ENCODE measurements around the gene GLCE.

The GLCE gene

GRCh38 chr15:69305204-69305931 lies 144.9 kb downstream of the GLCE start:
- H3K9me3 ChIP-seq (ENCODE audit: insufficient read depth, low read depth, low read length), result no peaks in the 10 kb centered on the region
- no peak overlapping the region for H3K4me2 ChIP-seq (ENCODE audit: low read depth, low read length, poor library complexity, severe bottlenecking)
- H3K27me3 ChIP-seq (ENCODE audit: insufficient read depth, low read length, poor library complexity, severe bottlenecking), result no peaks in the 10 kb centered on the region
- no peak overlapping the region for H2AFZ ChIP-seq (ENCODE audit: low read length)
- H3K36me3 ChIP-seq (ENCODE audit: insufficient read depth, low read length), result no peaks in the 10 kb centered on the region
- H4K20me1 ChIP-seq (ENCODE audit: insufficient read depth, low read length, poor library complexity, severe bottlenecking), result no peaks in the 10 kb centered on the region
- H3F3A ChIP-seq (ENCODE audit: low read depth), result no peaks in the 10 kb centered on the region
- no peaks in the 10 kb centered on the region for H3K79me2 ChIP-seq (ENCODE audit: insufficient read depth, low read length)
- no peaks in the 10 kb centered on the region for H3K9me2 ChIP-seq (replicated peaks; ENCODE audit: low read depth, low read length)
- no peaks in the 10 kb centered on the region for H3K4me1 ChIP-seq (ENCODE audit: insufficient read depth, low read length, poor library complexity, severe bottlenecking)
- TF ChIP-seq CTCF (conservative IDR thresholded peaks at IDR 0.05; ENCODE audit: low read length) (no peak), EZH2phosphoT487 (IDR thresholded peaks at IDR 0.05; ENCODE audit: borderline replicate concordance) (no peak)
- H3K9ac ChIP-seq (ENCODE audit: low read depth, low read length, poor library complexity, severe bottlenecking), result no peak overlapping the region
- H3K4me3 ChIP-seq (ENCODE audit: low read length, poor library complexity, severe bottlenecking), result no peak overlapping the region

GRCh38 chr15:69305933-69306568 lies 145.6 kb downstream of the GLCE start:
- Histone ChIP-seq H3K9me2 (replicated peaks; ENCODE audit: low read depth, low read length) (no peaks in the 10 kb centered on the region), H3K4me1 (ENCODE audit: insufficient read depth, low read length, poor library complexity, severe bottlenecking) (no peaks in the 10 kb centered on the region), H4K20me1 (ENCODE audit: insufficient read depth, low read length, poor library complexity, severe bottlenecking) (no peaks in the 10 kb centered on the region), H3K4me3 (ENCODE audit: low read length, poor library complexity, severe bottlenecking) (no peak overlapping the region), H2AFZ (ENCODE audit: low read length) (no peak overlapping the region), H3K9me3 (ENCODE audit: insufficient read depth, low read depth, low read length) (no peaks in the 10 kb centered on the region), H3F3A (ENCODE audit: low read depth) (no peaks in the 10 kb centered on the region), H3K27me3 (ENCODE audit: insufficient read depth, low read length, poor library complexity, severe bottlenecking) (no peaks in the 10 kb centered on the region), H3K36me3 (ENCODE audit: insufficient read depth, low read length) (no peaks in the 10 kb centered on the region), H3K9ac (ENCODE audit: low read depth, low read length, poor library complexity, severe bottlenecking) (no peak overlapping the region), H3K79me2 (ENCODE audit: insufficient read depth, low read length) (no peaks in the 10 kb centered on the region), H3K4me2 (ENCODE audit: low read depth, low read length, poor library complexity, severe bottlenecking) (no peak overlapping the region)
- TF ChIP-seq CTCF (conservative IDR thresholded peaks at IDR 0.05; ENCODE audit: low read length) (no peak), EZH2phosphoT487 (IDR thresholded peaks at IDR 0.05; ENCODE audit: borderline replicate concordance) (no peak)

- Histone ChIP-seq H3K9me2 (replicated peaks; ENCODE audit: low read depth, low read length) (no peaks in the 10 kb centered on the region), H3K4me3 (ENCODE audit: low read length, poor library complexity, severe bottlenecking) (no peak overlapping the region), H3K4me2 (ENCODE audit: low read depth, low read length, poor library complexity, severe bottlenecking) (no peak overlapping the region), H3K36me3 (ENCODE audit: insufficient read depth, low read length) (no peaks in the 10 kb centered on the region), H3K79me2 (ENCODE audit: insufficient read depth, low read length) (no peaks in the 10 kb centered on the region), H2AFZ (ENCODE audit: low read length) (no peak overlapping the region), H3K4me1 (ENCODE audit: insufficient read depth, low read length, poor library complexity, severe bottlenecking) (no peaks in the 10 kb centered on the region), H4K20me1 (ENCODE audit: insufficient read depth, low read length, poor library complexity, severe bottlenecking) (no peaks in the 10 kb centered on the region), H3K9ac (ENCODE audit: low read depth, low read length, poor library complexity, severe bottlenecking) (no peak overlapping the region), H3K27me3 (ENCODE audit: insufficient read depth, low read length, poor library complexity, severe bottlenecking) (no peaks in the 10 kb centered on the region), H3F3A (ENCODE audit: low read depth) (no peaks in the 10 kb centered on the region), H3K9me3 (ENCODE audit: insufficient read depth, low read depth, low read length) (no peaks in the 10 kb centered on the region)
- TF ChIP-seq CTCF (conservative IDR thresholded peaks at IDR 0.05; ENCODE audit: low read length) (no peak), EZH2phosphoT487 (IDR thresholded peaks at IDR 0.05; ENCODE audit: borderline replicate concordance) (no peak)
Observed at GRCh38 chr15:69307939-69308338, 147.5 kb downstream of the GLCE start.
